HCEC 1CT (cell line): ENCODE measurements around the gene UBTD1.

ENCODE experiments used
- DNase-seq: peaks from one replicate; pipeline ENCODE4 v3.0.0-alpha.2; 2017

Gene UBTD1

GRCh38 chr10:97590082-97590747, 91.5 kb downstream of the UBTD1 start:
- DNase-seq: no peak

- DNase-seq: no peak
These were observed 92.2 kb downstream of the UBTD1 start for GRCh38 chr10:97590748-97591495.

DNA sequence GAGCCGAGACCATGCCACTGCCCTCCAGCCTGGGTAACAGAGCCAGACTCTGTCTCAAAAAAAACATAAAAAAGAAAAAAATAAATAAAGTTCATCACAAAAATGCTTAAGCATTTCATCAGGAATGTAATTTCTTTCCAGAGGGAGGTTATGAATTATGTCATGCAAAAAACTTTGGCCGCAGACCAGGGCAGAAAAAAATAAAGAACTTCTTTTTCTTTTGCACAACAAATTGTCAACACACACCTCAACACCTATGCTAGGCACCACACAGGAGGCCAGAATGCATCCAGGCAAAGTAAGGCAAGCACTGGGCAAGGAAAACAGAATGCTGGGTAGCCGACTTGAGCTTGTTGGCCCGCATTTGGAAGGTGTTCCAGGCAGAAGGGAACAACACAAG, 94.7 kb downstream of the UBTD1 start:
- DNase-seq: peak; percentile 8

GRCh38 chr10:97596101-97597082, 97.7 kb downstream of the UBTD1 start:
- DNase-seq: peak; percentile 77

DNA sequence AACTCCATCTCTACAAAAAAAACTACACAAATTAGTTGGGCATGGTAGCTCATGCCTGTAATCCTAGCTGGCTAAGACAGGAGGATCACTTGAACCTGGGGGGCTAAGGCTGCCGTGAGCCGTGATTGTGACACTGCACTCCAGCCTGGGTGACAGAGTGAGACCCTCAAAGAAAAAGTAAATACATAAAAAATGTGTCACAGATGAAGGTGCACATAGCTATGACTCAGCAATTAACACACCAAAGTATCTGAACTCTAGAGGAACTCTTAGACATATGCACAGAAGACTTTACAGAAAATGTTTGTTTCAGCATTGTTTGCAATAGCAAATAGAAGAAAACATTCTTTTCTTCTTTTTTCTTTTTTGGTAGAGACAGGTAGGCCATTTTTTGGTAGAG, 99.1 kb downstream of the UBTD1 start:
- no peak for DNase-seq

DNA sequence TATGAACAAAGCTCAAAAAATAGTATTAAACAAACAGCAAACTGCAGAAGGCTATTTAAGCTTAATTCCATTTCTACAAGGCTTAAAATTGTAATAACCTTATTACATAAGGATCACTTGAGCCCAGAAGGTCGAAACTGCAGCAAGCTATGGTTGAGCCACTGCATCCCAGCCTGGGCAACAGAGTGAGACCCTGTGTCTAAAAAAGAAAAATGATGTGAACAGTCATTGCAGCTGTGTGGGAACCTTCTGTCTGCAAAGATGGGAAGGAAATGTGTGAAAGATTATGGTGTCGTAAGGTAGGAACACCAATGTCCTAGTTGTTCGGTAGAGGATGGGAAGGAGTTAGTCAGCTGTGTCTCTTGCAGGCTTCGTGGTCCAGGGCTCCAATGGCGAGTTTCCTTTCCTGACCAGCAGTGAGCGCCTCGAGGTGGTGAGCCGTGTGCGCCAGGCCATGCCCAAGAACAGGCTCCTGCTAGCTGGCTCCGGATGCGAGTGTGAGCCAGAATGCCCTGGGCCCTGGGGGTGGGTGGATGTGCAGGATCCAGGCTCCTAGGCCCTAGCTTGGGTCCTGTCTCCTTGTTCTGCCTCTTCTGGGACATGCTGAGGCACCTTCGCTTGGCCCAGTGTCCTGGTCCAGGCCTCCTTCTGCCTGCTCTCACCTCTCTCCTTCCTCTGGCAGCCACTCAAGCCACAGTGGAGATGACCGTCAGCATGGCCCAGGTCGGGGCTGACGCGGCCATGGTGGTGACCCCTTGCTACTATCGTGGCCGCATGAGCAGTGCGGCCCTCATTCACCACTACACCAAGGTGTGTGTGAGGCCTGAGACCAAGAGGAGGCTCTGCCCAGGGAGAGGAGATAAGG, 99.9 kb downstream of the UBTD1 start:
- no peak for DNase-seq

DNA sequence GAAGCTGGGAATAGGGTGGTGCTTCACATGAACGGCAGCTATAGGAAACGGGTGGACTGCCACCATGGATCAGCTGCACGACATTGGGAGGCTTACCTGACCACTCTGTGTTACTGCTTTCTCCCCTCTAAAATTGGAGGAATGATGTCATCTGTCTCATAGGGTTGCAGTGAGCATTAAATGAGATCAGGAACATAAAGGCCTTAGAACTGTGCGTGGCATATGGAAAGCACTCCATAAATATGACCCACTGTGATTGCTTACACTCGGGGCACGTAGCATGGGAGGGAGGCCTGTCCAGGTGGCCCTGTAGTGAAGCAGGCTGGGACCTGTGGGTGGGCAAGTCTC, 100.5 kb downstream of the UBTD1 start:
- no peak for DNase-seq

GRCh38 chr10:97600616-97601015, 101.9 kb downstream of the UBTD1 start:
- DNase-seq: no peak

DNA sequence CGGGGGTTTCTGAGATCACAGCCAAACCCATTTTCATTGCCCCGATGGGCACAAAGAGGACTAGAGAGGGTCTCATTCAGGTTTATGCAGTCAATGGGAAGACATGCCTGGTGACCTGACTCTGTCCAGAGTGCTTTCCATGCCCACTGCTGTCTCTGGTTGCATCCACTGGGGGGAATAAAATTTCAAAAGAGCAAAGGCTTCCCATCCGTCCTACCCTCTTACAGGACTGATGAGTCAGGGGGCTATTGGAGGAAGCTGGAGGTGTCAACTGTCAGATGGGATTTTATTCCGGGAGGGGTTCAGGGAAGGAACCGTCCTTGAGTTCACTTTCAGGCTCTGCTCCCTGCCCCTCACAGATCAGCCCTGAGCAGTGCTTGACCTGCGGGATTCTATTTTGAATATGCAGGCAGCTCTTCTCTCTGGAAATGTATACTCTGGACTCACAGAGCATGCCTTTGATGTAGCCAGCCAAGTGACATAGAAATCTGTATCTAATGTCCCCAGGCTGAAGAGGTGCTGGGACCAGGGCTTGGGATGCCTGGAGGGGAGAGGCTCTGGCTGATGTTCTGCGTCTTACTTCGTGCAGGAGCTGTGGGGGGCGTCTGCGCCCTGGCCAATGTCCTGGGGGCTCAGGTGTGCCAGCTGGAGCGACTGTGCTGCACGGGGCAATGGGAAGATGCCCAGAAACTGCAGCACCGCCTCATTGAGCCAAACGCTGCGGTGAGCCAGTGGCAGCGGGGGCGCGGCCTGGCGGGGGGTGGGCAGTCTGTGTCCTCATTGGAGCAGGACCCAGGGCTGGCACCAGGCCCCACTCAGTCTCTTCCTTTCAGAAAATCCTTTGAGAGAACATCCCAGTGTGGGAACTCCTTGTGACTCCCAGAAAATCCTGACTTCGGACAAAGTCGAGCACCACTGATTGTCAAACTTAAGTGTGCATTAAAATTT, 102.8 kb downstream of the UBTD1 start:
- DNase-seq: no peak

DNA sequence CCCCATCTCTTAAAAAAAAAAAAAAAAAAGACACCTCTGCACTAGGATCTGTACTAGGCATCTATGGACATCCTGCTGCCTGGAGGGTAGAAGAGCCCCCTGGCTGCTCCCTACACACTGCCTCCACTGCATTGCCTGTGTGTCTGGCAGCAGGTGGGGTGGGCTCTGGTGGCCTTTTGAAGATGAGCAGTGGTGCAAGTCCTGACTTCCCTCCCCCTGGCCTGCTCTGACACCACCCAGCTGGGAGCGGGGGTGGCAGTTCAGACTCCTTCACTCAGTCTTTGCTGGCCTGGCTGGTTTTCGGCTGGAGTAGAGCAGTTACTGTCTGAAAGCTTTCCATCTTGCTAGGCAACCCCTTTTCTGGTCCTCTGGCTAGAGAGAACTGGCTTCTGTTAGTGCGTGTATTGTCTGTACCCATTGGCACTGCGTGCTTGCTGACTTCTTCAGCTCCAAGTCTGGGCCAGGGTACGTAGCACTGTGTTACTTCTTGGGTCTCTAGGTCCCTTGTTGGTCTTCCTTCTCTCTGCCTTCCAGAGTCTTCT, 108.4 kb downstream of the UBTD1 start:
- DNase-seq: no peak

DNA sequence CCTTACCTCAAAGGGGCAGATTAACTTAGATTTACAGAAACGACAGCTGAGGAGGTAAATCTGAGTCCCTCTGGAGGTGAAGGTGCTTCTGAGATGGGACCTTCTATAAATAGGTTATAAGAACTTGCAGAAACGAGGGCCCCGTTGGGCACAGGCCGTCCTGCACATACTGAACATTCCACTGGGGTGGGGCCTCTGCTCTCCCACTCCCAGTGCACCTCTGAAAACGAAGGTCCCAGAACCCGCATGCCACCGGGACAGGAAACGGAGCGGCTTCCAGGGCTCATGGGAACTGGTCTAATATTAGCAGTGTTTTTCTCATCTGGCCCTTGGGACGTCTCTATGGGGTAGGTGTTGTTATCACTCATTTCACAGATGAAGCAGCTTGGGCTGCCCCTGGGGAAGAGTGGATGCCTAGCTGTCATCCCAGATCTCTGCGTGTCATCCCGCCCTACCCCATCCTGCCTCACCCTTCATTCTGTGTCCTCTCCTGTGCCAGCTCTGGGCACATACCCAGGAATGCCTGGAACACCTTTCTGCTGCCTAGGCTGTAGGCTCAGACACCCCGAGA, 110.4 kb downstream of the UBTD1 start:
- DNase-seq: no peak

GRCh38 chr10:97611473-97611872, 112.7 kb downstream of the UBTD1 start:
- DNase-seq: no peak

GRCh38 chr10:97612386-97612785, 113.7 kb downstream of the UBTD1 start:
- DNase-seq: peak; percentile 45

- DNase-seq: no peak
These were observed 119.6 kb downstream of the UBTD1 start for GRCh38 chr10:97618285-97618684.

- DNase-seq: no peak
These were observed 120.0 kb downstream of the UBTD1 start for GRCh38 chr10:97618733-97619132.
